A673 (cell line): ENCODE measurements around the gene RPGR.

Experiments used
- CTCF ChIP-seq: fragments of 300-800, 200-600 bp; sonication (generic); conservative IDR thresholded peaks from 2 replicates; pipeline ENCODE4 v1.5.1; 2017; ENCODE audit warnings: low read depth, mild to moderate bottlenecking, antibody characterized with exemption, low read length, moderate library complexity, mixed read lengths
- EZH2 ChIP-seq: fragments of 200-600 bp; sonication (generic); IDR thresholded peaks from 2 replicates; pipeline ENCODE4 v1.6.1; 2017; ENCODE audit warnings: borderline replicate concordance, low read depth, mild to moderate bottlenecking, mixed read lengths, antibody characterized with exemption, low read length; ENCODE audit not compliant: poor library complexity, severe bottlenecking

GRCh38 chrX:38304010-38304409, 23.3 kb downstream of the RPGR start:
- peak; percentile 43 for TF ChIP-seq CTCF
- no peak for TF ChIP-seq EZH2
